ENCODE measurements around the gene SLC29A4. TPM values are rescaled to one million over a fixed set of nuclear protein-coding genes. Genes with fewer than 3 reads are reported as not detected.
A peak's percentile ranks its signal among the peaks of the same experiment; 100 is the strongest.

The SLC29A4 gene, protein sequence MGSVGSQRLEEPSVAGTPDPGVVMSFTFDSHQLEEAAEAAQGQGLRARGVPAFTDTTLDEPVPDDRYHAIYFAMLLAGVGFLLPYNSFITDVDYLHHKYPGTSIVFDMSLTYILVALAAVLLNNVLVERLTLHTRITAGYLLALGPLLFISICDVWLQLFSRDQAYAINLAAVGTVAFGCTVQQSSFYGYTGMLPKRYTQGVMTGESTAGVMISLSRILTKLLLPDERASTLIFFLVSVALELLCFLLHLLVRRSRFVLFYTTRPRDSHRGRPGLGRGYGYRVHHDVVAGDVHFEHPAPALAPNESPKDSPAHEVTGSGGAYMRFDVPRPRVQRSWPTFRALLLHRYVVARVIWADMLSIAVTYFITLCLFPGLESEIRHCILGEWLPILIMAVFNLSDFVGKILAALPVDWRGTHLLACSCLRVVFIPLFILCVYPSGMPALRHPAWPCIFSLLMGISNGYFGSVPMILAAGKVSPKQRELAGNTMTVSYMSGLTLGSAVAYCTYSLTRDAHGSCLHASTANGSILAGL
- total RNA-seq = 1 to 10 TPM; 5.4 to 7.4 (median 5.5) TPM
- long read RNA-seq, donor 1, full-length matches to known transcripts = 4 of 13 reads
- long read RNA-seq, donor 1, partial matches to known transcripts = 1 of 13 reads
- long read RNA-seq, donor 1, other reads (novel, unspliced or antisense) = 8 of 13 reads
- long read RNA-seq, donor 2 = 0 reads

DNA sequence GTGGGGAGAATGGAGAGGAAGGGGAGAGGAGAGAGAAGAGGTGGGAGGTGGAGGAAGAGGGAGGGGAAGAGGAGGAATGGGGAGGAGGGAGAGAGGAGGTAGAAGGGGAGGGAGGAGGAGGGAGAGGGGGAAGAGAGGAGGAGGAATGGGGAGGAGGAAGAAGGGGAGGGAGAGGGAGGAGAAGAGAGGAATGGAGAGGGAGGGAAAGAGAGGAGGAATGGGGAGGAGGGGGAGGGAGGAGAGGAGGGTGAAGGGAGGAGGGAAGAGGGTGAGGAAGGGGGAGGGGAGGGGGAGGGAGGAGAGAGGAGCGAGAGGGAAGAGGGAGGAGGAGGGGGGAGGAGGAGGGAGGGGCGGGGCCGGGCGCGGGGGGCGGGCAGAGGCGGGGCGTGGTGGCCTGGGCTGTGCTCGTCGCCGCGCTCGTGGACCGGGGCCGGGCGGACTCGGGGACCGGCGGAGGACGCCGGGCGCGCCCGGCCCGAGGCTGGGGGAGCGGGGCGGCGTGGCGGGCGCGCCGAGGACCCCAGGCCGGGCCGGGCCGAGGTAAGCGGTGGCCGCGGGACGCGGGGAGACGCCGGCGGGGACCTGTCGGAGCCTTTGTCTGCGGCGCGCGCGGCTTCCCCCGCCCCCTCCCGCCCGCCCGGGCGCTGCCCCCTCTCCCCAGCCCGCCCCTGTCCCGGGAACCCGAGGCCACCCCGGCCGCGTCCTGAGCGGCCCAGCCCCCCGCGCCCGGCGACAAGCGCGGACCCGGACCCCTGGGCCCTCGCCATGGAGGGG is at the start of gene SLC29A4:
TSS of gene SLC29A4 (plus strand) at position 401 of the 774 bp plus-strand sequence. CDS start 4,874 bp downstream, outside the sequence.
- peak; percentile 69 for ATAC-seq
- TF ChIP-seq, protein P1, sequence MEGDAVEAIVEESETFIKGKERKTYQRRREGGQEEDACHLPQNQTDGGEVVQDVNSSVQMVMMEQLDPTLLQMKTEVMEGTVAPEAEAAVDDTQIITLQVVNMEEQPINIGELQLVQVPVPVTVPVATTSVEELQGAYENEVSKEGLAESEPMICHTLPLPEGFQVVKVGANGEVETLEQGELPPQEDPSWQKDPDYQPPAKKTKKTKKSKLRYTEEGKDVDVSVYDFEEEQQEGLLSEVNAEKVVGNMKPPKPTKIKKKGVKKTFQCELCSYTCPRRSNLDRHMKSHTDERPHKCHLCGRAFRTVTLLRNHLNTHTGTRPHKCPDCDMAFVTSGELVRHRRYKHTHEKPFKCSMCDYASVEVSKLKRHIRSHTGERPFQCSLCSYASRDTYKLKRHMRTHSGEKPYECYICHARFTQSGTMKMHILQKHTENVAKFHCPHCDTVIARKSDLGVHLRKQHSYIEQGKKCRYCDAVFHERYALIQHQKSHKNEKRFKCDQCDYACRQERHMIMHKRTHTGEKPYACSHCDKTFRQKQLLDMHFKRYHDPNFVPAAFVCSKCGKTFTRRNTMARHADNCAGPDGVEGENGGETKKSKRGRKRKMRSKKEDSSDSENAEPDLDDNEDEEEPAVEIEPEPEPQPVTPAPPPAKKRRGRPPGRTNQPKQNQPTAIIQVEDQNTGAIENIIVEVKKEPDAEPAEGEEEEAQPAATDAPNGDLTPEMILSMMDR (IDR thresholded peaks at IDR 0.05) = no peak
- Histone ChIP-seq H3K9me3 (no peaks in the 10 kb centered on the region), H3K4me1 (ENCODE audit: low read depth) (peaks cover 14% of the 10 kb centered on the region), H3K36me3 (ENCODE audit: low read depth) (no peaks in the 10 kb centered on the region), H3K4me3 (peak within 1 kb of the TSS; percentile 9)
- DNase-seq = peak in 2 of 3 donors; percentile 52 to 72
- intact Hi-C loops (cut with DNase I, micrococcal nuclease) = no loop called here

DNA sequence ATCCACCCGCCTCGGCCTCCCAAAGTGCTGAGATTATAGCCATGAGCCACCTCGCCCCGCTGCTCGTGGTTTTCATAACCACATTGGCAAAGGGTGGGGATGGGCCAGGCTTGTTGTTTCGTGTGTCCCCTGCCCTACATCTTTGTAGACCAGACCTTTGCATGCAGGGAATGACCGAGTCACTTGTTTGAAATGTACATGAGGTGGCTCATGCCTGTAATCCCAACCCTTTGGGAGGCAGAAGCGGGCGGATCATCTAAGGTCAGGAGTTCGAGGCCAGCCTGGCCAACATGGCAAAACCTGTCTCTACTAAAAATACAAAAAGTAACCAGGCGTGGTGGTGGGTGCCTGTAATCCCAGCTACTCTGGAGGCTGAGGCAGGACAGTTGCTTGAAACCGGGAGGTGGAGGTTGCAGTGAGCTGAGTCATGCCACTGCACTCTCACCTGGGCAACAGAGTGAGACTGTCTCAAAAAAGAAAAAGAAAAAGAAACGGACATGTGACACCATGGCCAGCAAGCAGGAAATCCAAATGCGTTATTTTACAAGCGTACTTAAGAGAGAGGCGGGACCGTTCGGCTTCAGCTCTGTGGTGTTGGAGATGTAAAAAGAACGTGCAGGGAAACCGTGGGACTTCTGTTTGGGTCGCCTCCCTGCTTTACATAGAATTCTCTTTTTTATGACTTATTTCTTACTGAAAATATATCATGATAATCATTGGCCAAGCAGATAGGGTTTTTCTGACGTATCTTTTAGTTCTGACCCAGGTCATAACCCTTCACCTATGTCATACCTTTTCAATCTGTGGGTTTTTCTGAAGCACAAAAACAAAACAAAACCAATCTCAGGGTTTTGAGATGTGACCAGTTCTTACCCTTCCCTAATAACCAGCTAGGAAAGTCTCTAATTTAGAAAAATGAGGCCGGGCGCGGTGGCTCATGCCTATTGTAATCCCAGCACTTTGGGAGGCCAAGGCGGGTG is 47.6 kb upstream of the SLC29A4 start:
- Histone ChIP-seq H3K4me1 (ENCODE audit: low read depth) (peaks cover 9% of the 10 kb centered on the region), H3K36me3 (ENCODE audit: low read depth) (no peaks in the 10 kb centered on the region), H3K4me3 (no peak overlapping the region), H3K9me3 (no peaks in the 10 kb centered on the region)
- intact Hi-C loops (cut with DNase I, micrococcal nuclease) = loop anchor here in 1 of 2 donors (10.0 kb wide), 1 partner anchor 220 kb away; no protein-coding TSS in a partner anchor
- TF ChIP-seq, protein P1 (IDR thresholded peaks at IDR 0.05) = no peak
- ATAC-seq (peak; percentile 60), DNase-seq (no peak)

DNA sequence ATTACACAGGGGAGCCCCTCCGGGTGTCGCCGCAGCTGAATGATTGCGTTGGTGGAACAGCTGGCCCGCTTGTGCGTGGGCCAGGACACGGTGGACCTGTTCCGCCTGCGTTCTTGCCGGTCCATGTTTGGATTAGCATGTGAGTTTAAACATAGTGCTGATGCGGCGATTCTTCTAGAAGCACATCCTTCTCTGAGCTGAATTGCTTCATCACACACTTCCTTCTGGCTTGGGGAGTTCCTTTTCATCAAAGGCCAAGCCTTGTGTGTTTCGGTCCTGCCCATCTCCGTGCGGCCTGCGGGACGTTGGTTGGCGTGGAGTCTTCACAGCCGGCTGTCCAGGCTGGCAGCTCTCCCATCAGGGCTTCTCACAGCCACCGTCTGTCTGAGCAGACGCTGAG is 45.5 kb upstream of the SLC29A4 start:
- DNase-seq = peak in 2 of 3 donors; percentile 40 to 57
- Histone ChIP-seq H3K4me3 (no peak overlapping the region), H3K9me3 (no peaks in the 10 kb centered on the region), H3K4me1 (ENCODE audit: low read depth) (peaks cover 16% of the 10 kb centered on the region), H3K36me3 (ENCODE audit: low read depth) (no peaks in the 10 kb centered on the region)
- TF ChIP-seq, protein P1 (IDR thresholded peaks at IDR 0.05) = no peak
- ATAC-seq = peak; percentile 19
- intact Hi-C loops (cut with DNase I, micrococcal nuclease) = loop anchor here in 1 of 2 donors (10.0 kb wide), 1 partner anchor 218 kb away; no protein-coding TSS in a partner anchor

DNA sequence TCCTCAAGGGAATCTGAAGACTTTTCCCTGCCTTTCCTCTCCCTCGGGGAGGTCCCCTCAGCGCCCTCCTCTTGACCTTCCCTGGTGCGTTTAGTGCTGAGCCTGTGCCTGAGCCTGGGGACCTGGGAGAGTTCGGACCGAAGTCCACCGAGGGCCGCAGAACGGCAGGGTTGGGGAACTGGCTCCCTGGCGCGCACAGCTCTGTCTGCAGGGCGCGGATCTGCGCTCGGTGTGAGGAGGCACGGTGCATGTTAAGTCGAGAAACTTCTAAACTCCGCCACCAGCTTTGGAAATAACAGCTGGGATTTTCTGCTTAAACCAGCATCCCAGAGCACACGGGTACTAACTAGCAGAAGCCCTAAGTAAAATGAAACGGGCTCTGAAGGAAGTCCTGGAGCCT is 44.2 kb upstream of the SLC29A4 start:
- intact Hi-C loops (cut with DNase I, micrococcal nuclease) = loop anchor here in 1 of 2 donors (10.0 kb wide), 1 partner anchor 216 kb away; no protein-coding TSS in a partner anchor
- ATAC-seq (peak; percentile 19), DNase-seq (peak in 1 of 3 donors; percentile 36)
- Histone ChIP-seq H3K36me3 (ENCODE audit: low read depth) (no peaks in the 10 kb centered on the region), H3K4me1 (ENCODE audit: low read depth) (peaks cover 16% of the 10 kb centered on the region), H3K4me3 (no peak overlapping the region), H3K9me3 (no peaks in the 10 kb centered on the region)
- TF ChIP-seq, protein P1 (IDR thresholded peaks at IDR 0.05) = no peak

All from mucosa of descending colon (tissue), 3 donors.